GM12878 (cell line): ENCODE data around the gene ATP6V1A. TPM values are rescaled to one million over a fixed set of nuclear protein-coding genes. Genes with fewer than 3 reads are reported as not detected.

Source experiments
- ATAC-seq: fragments of 200-7000 bp; cut with Tn5 transposase; 3 replicates; pipeline ENCODE4 v1.9.1; 2020; ENCODE audit warnings: mild to moderate bottlenecking, moderate library complexity
- BruUV-seq: library from RNA; stranded (reverse); fragments of 400-500 nt; replicated peaks from 2 replicates; lab custom pipeline; 2021; lab: Mats Ljungman, UMichigan
- CTCF ChIA-PET: fragments of 300-600 bp; sonication (Branson Sonifier 250); formaldehyde crosslinking; extraction: SDS; loops from one replicate; lab custom pipeline; 2021; ENCODE audit warnings: inconsistent platforms; lab: Yijun Ruan, JAX
- POLR2A ChIA-PET: fragments of 350-600 bp; formaldehyde crosslinking; extraction: SDS; loops from one replicate; lab custom pipeline; 2021; ENCODE audit warnings: inconsistent platforms; lab: Charles Lee
- RAD21 ChIA-PET: fragments of 300-600 bp; sonication (Branson Sonifier 250); formaldehyde crosslinking; loops from one replicate; lab custom pipeline; 2023; ENCODE audit warnings: antibody characterized with exemption; ENCODE audit not compliant: unreplicated experiment; lab: Charles Lee
- SMC1A ChIA-PET: fragments of 300-600 bp; sonication (Branson Sonifier 250); formaldehyde crosslinking; loops from one replicate; lab custom pipeline; 2023; ENCODE audit not compliant: unreplicated experiment, uncharacterized antibody; lab: Charles Lee
- DNase-seq: peaks from one replicate; pipeline ENCODE4 v3.0.0-alpha.2; 2011; ENCODE audit warnings: low read depth, low spot score
- FAIRE-seq: peaks from 3 replicates; lab custom pipeline; 2011; peaks lifted over from hg19 to GRCh38; lab: Jason Lieb, UNC
- H2AFZ ChIP-seq: 2 replicates; pipeline ENCODE4 v1.6.0; 2011; ENCODE audit warnings: low read depth, low read length, control low read depth; ENCODE audit not compliant: control insufficient read depth
- H3K27ac ChIP-seq: 2 replicates; pipeline ENCODE4 v1.5.1; 2011; ENCODE audit warnings: control low read depth; ENCODE audit not compliant: control insufficient read depth, insufficient read depth
- H3K27me3 ChIP-seq, 2 experiments: replicated peaks in 1 of 2; 2 replicates each; pipeline versions ENCODE4 v1.6.0 to v1.6.1; 2011; ENCODE audit warnings: low read length in 1 of 2; ENCODE audit not compliant: control insufficient read depth in 2 of 2, insufficient read depth in 2 of 2
- H3K36me3 ChIP-seq, 2 experiments: 2 replicates each; pipeline ENCODE4 v1.5.1; 2011; ENCODE audit warnings: low read length in 1 of 2; ENCODE audit not compliant: control insufficient read depth in 2 of 2, insufficient read depth in 2 of 2
- H3K4me1 ChIP-seq: 2 replicates; pipeline ENCODE4 v1.6.1; 2011; ENCODE audit warnings: mild to moderate bottlenecking, low read length, moderate library complexity, mixed read lengths; ENCODE audit not compliant: control insufficient read depth, insufficient read depth
- H3K4me2 ChIP-seq: 2 replicates; pipeline ENCODE4 v1.6.0; 2011; ENCODE audit warnings: control low read depth; ENCODE audit not compliant: control insufficient read depth, insufficient read depth
- H3K4me3 ChIP-seq: fragments of 200-600 bp; sonication (generic); 2 replicates; pipeline ENCODE4 v1.5.1; 2016
- H3K79me2 ChIP-seq: 2 replicates; pipeline ENCODE4 v1.6.0; 2011; ENCODE audit warnings: low read length; ENCODE audit not compliant: control insufficient read depth, insufficient read depth
- H3K9ac ChIP-seq: 2 replicates; pipeline ENCODE4 v1.8.0; 2011; ENCODE audit warnings: low read length, control low read depth, mixed read lengths; ENCODE audit not compliant: control insufficient read depth, insufficient read depth
- H3K9me3 ChIP-seq: replicated peaks from 3 replicates; pipeline ENCODE4 v1.5.1; 2011; ENCODE audit warnings: mild to moderate bottlenecking, low read length; ENCODE audit not compliant: control insufficient read depth, insufficient read depth
- H4K20me1 ChIP-seq: 2 replicates; pipeline ENCODE4 v1.6.0; 2011; ENCODE audit not compliant: control insufficient read depth, insufficient read depth
- JUND ChIP-seq: IDR thresholded peaks from 2 replicates; pipeline ENCODE4 v1.6.1; 2012; ENCODE audit warnings: low read depth, mild to moderate bottlenecking, low read length, improper control_type of control experiment, moderate library complexity
- POLR2A ChIP-seq: IDR thresholded peaks from 2 replicates; pipeline ENCODE4 v1.6.1; 2011; ENCODE audit warnings: low read depth, mild to moderate bottlenecking, low read length
- ZNF592 ChIP-seq: fragments of 450-650 bp; IDR thresholded peaks from 2 replicates; pipeline ENCODE4 v1.6.1; 2017; ENCODE audit warnings: mild to moderate bottlenecking, moderate library complexity
- WGBS: methylation state at CpG from one replicate; pipeline ENCODE4 v1.1.6; 2016; ENCODE audit warnings: low lambda C conversion rate; ENCODE audit not compliant: insufficient replicate concordance, insufficient coverage; ENCODE audit errors: missing lambda C conversion rate; 5-methylcytosine and 5-hydroxymethylcytosine counted together
- in situ Hi-C: fragments of 300-500 bp; cut with MboI; formaldehyde crosslinking; loops from 9 replicates; pipeline ENCODE4 v1.14.3; 2018; ENCODE audit warnings: mixed read lengths
- intact Hi-C: fragments of 100-400 bp; cut with micrococcal nuclease; formaldehyde crosslinking; loops from one replicate; pipeline ENCODE4 v1.14.2; 2022; ENCODE audit not compliant: unreplicated experiment
- polyA plus RNA-seq, 11 experiments: library from polyadenylated mRNA; depleted of rRNA in 4 of 11; unstranded in 6 of 11; stranded (reverse) in 5 of 11; fragments of >200 nt; fragmentation: Nextera tagmentation in 4 of 11; fragmentation: Illumina TruSeq in 1 of 11; extraction: Ambion mirVana in 4 of 11; extraction: Trizol in 1 of 11; gene quantifications; 1 replicate in 1 of 11; 2 replicates in 10 of 11; pipeline versions ENCODE4 v1.2.1 to v1.2.3, GENCODE V29; 2011 to 2016; ENCODE audit warnings: inconsistent platforms in 2 of 11, missing spikeins in 2 of 11, low read depth in 1 of 11
- total RNA-seq, 4 experiments: library from RNA; depleted of rRNA in 3 of 4; stranded (reverse); fragments of >200 nt in 3 of 4; fragmentation: Illumina TruSeq in 1 of 4; extraction: Trizol in 1 of 4; gene quantifications; 2 replicates each; pipeline versions ENCODE4 v1.2.1 to v1.2.3, GENCODE V29; 2013 to 2021

Gene ATP6V1A
- total and polyA plus RNA-seq, 10 of the 15 experiments (the other 5 are each of a cell fraction or from before 2014, with no cell fraction given): 22.4 to 65.8 (median 47.7) TPM

DNA sequence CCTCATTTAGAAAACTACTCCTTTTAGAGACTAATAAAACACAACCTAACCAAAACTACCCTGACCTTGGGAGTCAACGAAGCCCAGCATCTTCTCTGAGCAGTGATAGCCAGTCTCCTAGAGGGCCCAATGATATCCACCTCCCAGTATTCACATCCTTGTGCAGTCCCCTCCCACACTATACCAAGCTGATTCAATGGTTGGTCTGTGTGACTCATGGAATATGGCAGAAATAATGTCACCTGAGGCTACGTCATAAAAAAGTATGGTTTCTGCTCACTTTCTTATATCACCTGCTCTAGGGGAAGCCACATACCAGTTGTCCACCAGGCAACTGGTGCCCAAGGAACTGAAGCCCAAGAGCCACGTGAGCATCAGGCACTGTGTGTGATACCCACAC, 29.0 kb upstream of the ATP6V1A start:
- no peak overlapping the region for H3K4me3 ChIP-seq
- ChIA-PET POLR2A (no interaction called here), RAD21 (no interaction called here), CTCF (no interaction called here), SMC1A (interaction anchor here (0.6 to 1.4 kb wide), 2 partner anchors 195 to 358 kb away, joined by 3 read pairs; no protein-coding TSS in a partner anchor)
- peaks cover 2 to 15% of the 10 kb centered on the region in 2 experiments; a peak in 2 of 4 replicates for H3K36me3 ChIP-seq
- no peaks in the 10 kb centered on the region for H3K4me1 ChIP-seq
- FAIRE-seq (no peak), DNase-seq (no peak), ATAC-seq (no peak)
- H3K79me2 ChIP-seq: no peaks in the 10 kb centered on the region
- no peak overlapping the region for H3K27ac ChIP-seq
- TF ChIP-seq ZNF592 (no peak), POLR2A (peak; percentile 46; the same call in 1 of the 2 replicates), JUND (no peak)
- 97% methylated on average over 3 of the region's 3 CpGs for WGBS
- H3K9me3 ChIP-seq: no peaks in the 10 kb centered on the region
- no peaks in the 10 kb centered on the region for H4K20me1 ChIP-seq
- H2AFZ ChIP-seq: no peak overlapping the region
- no peak overlapping the region for H3K9ac ChIP-seq
- no peaks in the 10 kb centered on the region for H3K27me3 ChIP-seq
- in situ Hi-C loops (no loop called here), intact Hi-C loops (no loop called here)
- no TSS peak for BruUV-seq
- H3K4me2 ChIP-seq: no peak overlapping the region
